GM13976 (cell line): ENCODE measurements around the gene SPAG17.

ENCODE experiments used
- DNase-seq: peaks from one replicate; pipeline ENCODE4 v3.0.0; 2012; ENCODE audit warnings: low spot score
- in situ Hi-C: fragments of 300-500 bp; cut with MboI; formaldehyde crosslinking; loops from one replicate; pipeline ENCODE4 v1.12.0; 2022; ENCODE audit warnings: low sequenced_read_pairs, mixed read lengths, inconsistent platforms; ENCODE audit not compliant: unreplicated experiment
- TF ChIP-seq, protein P1 (sequence below): IDR thresholded peaks from 2 replicates; pipeline ENCODE4 v1.5.1; 2012; ENCODE audit warnings: borderline replicate concordance, mild to moderate bottlenecking; ENCODE audit not compliant: insufficient read depth; ENCODE audit errors: extremely low read depth, missing control alignments, control extremely low read depth

SPAG17 gene

DNA sequence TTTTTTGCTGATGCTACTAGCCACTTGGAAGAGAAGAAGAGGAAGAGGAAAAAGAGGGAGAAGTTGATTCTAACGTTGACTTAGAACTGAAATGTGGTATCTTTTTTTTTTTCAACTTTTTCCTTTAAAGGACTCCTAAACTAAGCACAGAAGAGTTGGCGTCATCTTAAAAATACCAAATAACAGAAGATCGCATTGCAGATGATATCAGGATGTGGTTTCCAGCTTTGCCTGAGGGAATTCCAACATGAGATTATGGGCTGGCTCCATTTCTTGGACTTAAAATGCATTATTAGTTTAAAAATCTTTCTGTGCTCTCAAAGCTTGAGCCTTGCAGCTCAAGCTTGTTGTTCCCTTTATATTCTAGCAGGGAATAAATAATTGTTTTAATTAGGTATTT is 225.7 kb downstream of the SPAG17 start:
- in situ Hi-C loops, result no loop called here
- TF ChIP-seq, protein P1, sequence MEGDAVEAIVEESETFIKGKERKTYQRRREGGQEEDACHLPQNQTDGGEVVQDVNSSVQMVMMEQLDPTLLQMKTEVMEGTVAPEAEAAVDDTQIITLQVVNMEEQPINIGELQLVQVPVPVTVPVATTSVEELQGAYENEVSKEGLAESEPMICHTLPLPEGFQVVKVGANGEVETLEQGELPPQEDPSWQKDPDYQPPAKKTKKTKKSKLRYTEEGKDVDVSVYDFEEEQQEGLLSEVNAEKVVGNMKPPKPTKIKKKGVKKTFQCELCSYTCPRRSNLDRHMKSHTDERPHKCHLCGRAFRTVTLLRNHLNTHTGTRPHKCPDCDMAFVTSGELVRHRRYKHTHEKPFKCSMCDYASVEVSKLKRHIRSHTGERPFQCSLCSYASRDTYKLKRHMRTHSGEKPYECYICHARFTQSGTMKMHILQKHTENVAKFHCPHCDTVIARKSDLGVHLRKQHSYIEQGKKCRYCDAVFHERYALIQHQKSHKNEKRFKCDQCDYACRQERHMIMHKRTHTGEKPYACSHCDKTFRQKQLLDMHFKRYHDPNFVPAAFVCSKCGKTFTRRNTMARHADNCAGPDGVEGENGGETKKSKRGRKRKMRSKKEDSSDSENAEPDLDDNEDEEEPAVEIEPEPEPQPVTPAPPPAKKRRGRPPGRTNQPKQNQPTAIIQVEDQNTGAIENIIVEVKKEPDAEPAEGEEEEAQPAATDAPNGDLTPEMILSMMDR, result no peak
- DNase-seq, result no peak

DNA sequence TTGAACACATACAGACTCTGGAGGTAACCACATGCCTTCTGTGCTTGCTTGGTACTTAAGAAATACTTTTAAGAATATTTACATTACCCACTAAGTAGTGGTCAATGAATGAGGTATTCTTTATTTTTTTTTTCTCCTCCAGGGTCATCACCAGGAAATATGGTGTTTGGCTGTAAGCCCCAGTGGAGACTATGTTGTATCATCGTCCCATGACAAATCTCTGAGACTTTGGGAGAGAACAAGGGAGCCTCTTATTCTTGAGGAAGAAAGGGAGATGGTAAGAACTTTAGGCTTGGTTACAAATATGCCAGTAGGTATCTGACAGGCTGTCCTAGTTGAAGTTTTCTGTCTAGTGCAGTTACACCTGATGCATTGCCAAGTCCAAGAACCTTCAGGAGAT is 232.6 kb downstream of the SPAG17 start:
- DNase-seq, result no peak
- TF ChIP-seq, protein P1, result no peak
- in situ Hi-C loops, result no loop called here

DNA sequence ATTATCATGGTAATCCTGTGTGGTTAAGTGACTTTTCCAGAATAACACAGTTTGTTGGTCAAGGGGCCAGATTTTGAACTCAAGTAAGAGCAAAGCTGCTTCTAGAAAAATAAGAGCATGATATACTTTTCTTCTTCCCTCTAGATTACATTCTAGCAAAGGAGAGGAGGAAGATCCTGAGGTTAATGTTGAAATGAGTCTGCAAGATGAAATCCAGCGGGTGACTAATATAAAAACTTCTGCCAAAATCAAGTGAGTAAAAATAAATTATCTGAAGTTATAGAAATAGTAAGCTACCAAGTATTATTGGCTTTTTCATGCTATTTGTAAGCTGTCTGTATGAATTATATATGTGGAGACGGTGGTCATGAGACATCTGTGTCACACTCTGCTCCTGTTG is 242.7 kb downstream of the SPAG17 start:
- DNase-seq, result no peak
- TF ChIP-seq, protein P1, result no peak
- in situ Hi-C loops, result no loop called here

DNA sequence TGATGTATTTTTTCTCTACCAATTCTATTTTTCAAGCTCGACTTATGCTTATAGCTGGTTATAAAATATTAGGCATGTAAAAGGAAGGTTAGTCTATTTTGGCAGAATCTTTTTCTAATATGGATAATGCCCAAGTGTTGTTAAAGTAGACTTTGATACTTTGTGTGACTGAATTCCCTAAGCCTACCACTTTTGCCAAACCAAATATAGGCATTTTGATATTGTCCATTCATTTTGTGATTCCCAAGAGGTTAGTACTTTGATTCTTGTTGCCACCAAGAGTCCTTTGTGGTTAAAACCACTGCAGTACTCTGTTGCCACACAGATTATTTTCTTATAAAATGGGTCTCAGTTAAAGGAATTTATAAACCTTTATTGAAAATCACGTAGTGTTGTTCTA is 251.3 kb downstream of the SPAG17 start:
- TF ChIP-seq, protein P1, result no peak
- in situ Hi-C loops, result no loop called here
- no peak for DNase-seq

DNA sequence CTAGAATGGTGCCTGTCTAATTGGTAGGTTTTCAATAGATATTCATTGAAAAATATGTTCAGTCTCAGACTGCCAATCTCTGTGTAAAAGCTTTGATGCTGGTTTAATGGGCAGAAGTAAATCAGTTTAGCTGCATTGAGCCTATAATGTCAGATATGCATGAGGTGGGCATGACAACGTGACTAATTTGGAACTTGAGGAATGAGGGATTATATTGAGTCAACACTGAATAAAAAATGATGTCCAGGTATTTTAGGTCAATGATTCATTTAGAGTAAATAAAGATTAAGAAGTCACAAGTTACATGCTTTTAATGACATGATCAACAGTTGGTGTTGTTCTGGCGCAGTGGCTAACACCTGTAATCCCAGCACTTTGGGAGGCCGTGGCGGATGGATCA is 252.5 kb downstream of the SPAG17 start:
- TF ChIP-seq, protein P1, result no peak
- in situ Hi-C loops, result no loop called here
- DNase-seq, result no peak

DNA sequence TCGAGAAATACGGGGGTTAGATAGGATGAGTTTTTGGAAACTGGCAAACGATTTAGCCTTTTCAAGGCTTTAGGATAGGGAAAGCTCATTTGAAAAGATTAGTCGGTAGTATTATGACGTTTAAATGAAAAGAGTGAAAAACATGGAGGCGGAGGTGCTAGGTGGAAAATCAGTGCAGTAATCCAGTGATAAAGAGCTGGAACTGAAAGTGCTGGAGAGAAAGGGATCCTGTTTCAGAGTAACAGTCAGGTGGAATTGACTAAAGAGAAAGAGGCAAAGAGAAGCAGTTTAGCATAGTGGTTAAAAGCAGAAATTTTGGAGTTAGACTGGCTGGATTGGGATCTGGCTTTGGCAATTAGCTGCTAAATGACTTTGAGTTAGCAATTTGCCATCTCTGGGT is 254.5 kb downstream of the SPAG17 start:
- TF ChIP-seq, protein P1, result no peak
- DNase-seq, result no peak
- in situ Hi-C loops, result no loop called here

DNA sequence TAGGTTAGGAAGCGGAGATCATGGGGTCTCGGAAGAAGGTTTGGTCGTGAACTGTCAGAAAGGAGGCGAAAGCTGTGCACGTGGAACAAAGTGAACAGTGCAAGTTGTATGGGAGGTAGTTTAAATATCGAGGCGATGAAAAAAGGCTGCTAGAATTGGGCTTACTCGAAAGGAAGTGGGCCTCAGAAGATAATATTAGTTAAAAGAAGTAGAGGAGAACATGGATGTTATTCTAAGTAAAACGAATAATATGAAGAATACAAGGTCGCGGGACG is 254.9 kb downstream of the SPAG17 start:
- TF ChIP-seq, protein P1, result no peak
- in situ Hi-C loops, result no loop called here
- DNase-seq, result no peak
